Measurements from ENCODE around the gene LCN12.

The LCN12 gene

DNA sequence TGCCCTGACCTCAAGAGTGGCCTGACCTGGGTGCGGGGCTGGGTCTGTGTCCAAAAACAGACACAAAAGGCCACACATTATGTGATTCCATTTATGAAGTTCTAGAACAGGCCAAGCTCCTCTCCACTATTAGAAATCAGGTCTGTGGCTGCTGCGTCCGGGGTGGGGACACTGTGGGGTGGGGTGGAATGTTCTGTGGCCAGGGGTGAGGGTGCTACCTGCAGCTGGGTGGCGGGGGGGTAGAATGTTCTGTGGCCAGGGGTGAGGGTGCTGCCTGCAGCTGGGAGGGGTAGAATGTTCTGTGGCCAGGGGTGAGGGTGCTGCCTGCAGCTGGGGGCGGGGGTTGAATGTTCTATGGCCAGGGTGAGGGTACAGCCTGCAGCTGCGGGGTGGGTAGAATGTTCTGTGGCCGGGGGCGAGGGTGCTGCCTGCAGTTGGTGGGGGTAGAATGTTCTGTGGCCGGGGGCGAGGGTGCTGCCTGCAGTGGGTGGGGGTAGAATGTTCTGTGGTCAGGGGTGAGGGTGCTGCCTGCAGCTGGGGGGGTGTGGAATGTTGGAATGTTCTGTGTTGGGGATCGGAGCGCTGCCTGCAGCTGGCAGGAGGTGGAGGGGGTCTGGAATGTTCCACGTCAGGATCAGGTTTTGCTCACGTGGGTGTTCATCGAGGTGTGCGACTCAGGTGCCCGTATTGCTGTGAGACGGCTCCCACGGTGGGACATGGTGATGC, 8.3 kb downstream of the LCN12 start:
- Histone ChIP-seq H3K79me2 (ENCODE audit: control insufficient read depth, low read length) (no peaks in the 10 kb centered on the region), H3K27ac (ENCODE audit: low read depth, low read length) (no peak overlapping the region), H3K4me3 (ENCODE audit: low read length) (no peak overlapping the region), H3K9me3 (ENCODE audit: control insufficient read depth, insufficient read depth, low read length) (no peaks in the 10 kb centered on the region), H3F3A (ENCODE audit: control insufficient read depth, insufficient read depth) (no peaks in the 10 kb centered on the region), H3K36me3 (ENCODE audit: control insufficient read depth, low read length) (no peaks in the 10 kb centered on the region), H3K27me3 (ENCODE audit: control insufficient read depth, low read length) (no peaks in the 10 kb centered on the region), H3K4me1 (ENCODE audit: control insufficient read depth, low read length) (peaks cover 3% of the 10 kb centered on the region), H4K20me1 (ENCODE audit: control insufficient read depth, insufficient read depth, low read depth, low read length) (no peaks in the 10 kb centered on the region), H3K9me2 (replicated peaks; ENCODE audit: control insufficient read depth, low read length) (no peaks in the 10 kb centered on the region), H3K4me2 (ENCODE audit: low read length) (no peak overlapping the region)
- TF ChIP-seq EZH2phosphoT487 (IDR thresholded peaks at IDR 0.05; ENCODE audit: borderline replicate concordance, low read length): no peak
- TF ChIP-seq, protein P1, sequence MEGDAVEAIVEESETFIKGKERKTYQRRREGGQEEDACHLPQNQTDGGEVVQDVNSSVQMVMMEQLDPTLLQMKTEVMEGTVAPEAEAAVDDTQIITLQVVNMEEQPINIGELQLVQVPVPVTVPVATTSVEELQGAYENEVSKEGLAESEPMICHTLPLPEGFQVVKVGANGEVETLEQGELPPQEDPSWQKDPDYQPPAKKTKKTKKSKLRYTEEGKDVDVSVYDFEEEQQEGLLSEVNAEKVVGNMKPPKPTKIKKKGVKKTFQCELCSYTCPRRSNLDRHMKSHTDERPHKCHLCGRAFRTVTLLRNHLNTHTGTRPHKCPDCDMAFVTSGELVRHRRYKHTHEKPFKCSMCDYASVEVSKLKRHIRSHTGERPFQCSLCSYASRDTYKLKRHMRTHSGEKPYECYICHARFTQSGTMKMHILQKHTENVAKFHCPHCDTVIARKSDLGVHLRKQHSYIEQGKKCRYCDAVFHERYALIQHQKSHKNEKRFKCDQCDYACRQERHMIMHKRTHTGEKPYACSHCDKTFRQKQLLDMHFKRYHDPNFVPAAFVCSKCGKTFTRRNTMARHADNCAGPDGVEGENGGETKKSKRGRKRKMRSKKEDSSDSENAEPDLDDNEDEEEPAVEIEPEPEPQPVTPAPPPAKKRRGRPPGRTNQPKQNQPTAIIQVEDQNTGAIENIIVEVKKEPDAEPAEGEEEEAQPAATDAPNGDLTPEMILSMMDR (IDR thresholded peaks at IDR 0.05; ENCODE audit: low read depth, low read length, poor library complexity, severe bottlenecking): no peak

DNA sequence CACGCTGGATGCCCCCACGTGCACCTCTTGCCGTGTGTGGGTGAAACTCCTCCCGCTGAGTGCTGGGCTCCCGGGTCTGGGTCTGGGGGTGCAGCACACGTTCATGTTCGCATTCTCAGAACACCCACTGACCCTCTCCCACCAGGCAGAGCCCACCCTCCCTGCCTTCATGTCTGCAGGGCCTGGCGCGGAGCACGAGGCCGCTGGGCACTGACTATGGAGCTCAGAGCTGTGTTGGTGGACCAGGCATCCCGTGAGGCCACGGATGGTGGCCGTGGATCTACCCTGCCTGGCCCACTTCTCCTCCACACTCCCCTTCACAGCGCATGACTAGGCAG, 8.8 kb downstream of the LCN12 start:
- Histone ChIP-seq H3K9me2 (replicated peaks; ENCODE audit: control insufficient read depth, low read length) (no peaks in the 10 kb centered on the region), H4K20me1 (ENCODE audit: control insufficient read depth, insufficient read depth, low read depth, low read length) (no peaks in the 10 kb centered on the region), H3K4me2 (ENCODE audit: low read length) (no peak overlapping the region), H3K4me1 (ENCODE audit: control insufficient read depth, low read length) (peaks cover 8% of the 10 kb centered on the region), H3K9me3 (ENCODE audit: control insufficient read depth, insufficient read depth, low read length) (no peaks in the 10 kb centered on the region), H3K27ac (ENCODE audit: low read depth, low read length) (no peak overlapping the region), H3K27me3 (ENCODE audit: control insufficient read depth, low read length) (no peaks in the 10 kb centered on the region), H3F3A (ENCODE audit: control insufficient read depth, insufficient read depth) (no peaks in the 10 kb centered on the region), H3K79me2 (ENCODE audit: control insufficient read depth, low read length) (no peaks in the 10 kb centered on the region), H3K4me3 (ENCODE audit: low read length) (no peak overlapping the region), H3K36me3 (ENCODE audit: control insufficient read depth, low read length) (no peaks in the 10 kb centered on the region)
- TF ChIP-seq, protein P1 (IDR thresholded peaks at IDR 0.05; ENCODE audit: low read depth, low read length, poor library complexity, severe bottlenecking): no peak
- TF ChIP-seq EZH2phosphoT487 (IDR thresholded peaks at IDR 0.05; ENCODE audit: borderline replicate concordance, low read length): no peak

DNA sequence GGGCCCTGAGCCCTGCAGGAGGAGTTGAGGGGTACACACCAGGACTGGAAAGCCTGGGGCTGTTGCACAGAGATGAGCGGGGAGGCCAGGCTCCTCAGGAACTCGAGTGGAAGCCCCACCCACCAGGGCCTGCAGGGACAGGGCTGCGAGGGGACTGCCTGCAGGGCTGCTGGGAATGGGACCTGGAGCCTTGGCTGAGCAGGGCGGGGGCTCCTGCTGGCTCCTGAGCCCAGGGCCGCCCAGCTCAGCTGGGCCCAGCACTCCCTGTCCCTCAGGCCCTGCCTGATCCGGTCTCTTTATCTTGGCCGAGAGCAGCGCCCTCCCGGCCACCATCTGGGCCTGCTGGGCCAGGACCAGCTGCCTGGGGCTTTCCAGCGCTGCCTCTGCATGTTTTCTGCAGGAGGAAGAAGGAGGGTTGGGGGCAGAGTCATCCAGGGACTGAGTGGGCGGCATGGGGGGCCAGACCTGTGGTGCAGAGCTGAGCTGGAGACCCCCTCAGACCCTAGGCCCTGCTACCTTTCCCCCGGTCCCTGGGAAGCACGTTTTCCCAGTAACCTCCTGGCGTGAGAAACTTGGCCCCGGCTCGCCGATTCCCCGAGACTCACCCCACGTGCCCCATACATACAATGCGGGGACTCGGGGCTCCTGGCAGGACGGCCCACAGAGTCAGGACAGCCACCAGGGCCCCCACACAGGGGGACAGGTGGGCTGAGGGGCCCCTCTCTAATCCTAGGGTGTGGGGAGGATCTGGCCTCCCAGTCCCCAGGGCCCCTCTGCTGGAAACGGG, 9.4 kb downstream of the LCN12 start:
- no peak overlapping the region for H3K4me2 ChIP-seq (ENCODE audit: low read length)
- H3K4me3 ChIP-seq (ENCODE audit: low read length): no peak overlapping the region
- H3K27me3 ChIP-seq (ENCODE audit: control insufficient read depth, low read length): no peaks in the 10 kb centered on the region
- no peaks in the 10 kb centered on the region for H3K36me3 ChIP-seq (ENCODE audit: control insufficient read depth, low read length)
- H3K9me3 ChIP-seq (ENCODE audit: control insufficient read depth, insufficient read depth, low read length): no peaks in the 10 kb centered on the region
- no peak for TF ChIP-seq EZH2phosphoT487 (IDR thresholded peaks at IDR 0.05; ENCODE audit: borderline replicate concordance, low read length)
- TF ChIP-seq, protein P1 (IDR thresholded peaks at IDR 0.05; ENCODE audit: low read depth, low read length, poor library complexity, severe bottlenecking): no peak
- H3F3A ChIP-seq (ENCODE audit: control insufficient read depth, insufficient read depth): no peaks in the 10 kb centered on the region
- no peaks in the 10 kb centered on the region for H3K79me2 ChIP-seq (ENCODE audit: control insufficient read depth, low read length)
- no peaks in the 10 kb centered on the region for H4K20me1 ChIP-seq (ENCODE audit: control insufficient read depth, insufficient read depth, low read depth, low read length)
- H3K9me2 ChIP-seq (replicated peaks; ENCODE audit: control insufficient read depth, low read length): no peaks in the 10 kb centered on the region
- peaks cover 14% of the 10 kb centered on the region for H3K4me1 ChIP-seq (ENCODE audit: control insufficient read depth, low read length)
- no peak overlapping the region for H3K27ac ChIP-seq (ENCODE audit: low read depth, low read length)

Data from DOHH2 (cell line).